GM21576 (cell line): ENCODE data around the gene SLC22A31.
"Not testable (repeated sequence)": the region's sequence is repeated elsewhere in the genome, so short reads cannot be mapped to it uniquely, and the experiment has no call there.

Experiments
- ATAC-seq: cut with Tn5 transposase; IDR thresholded peaks from one replicate; pipeline ENCODE4 v1.9.1; 2021; ENCODE audit warnings: mild to moderate bottlenecking, moderate library complexity; ENCODE audit not compliant: unreplicated experiment

Gene SLC22A31

GRCh38 chr16:89193576-89194293, 6.6 kb downstream of the SLC22A31 start:
- ATAC-seq = no peak

DNA sequence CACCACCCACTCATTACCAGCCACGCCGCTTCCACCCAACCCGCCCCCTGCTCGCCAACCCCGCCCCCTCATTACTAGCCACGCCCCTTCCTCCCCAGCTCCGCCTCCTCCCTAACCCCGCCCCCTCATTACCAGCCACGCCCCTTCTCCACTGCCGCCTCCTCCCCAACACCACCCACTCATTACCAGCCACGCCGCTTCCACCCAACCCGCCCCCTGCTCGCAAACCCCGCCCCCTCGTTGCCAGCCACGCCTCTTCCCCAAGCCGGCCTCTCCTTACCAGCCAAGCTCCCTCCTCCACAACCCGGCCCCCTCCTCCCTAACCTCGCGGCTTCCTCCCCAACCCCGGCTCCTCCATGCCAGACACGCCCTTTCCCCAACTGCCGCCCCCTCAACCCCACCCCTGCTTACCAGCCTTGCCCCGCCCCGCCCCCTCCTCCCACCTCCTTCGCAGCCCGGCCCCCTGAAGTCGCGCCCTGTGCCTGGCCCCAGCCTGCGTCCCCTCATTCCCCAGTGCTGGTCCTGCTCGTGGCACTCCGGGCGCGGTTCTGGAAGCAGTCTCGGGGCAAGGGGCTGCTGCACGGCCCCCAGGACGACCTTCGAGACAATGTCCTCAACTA, 7.3 kb downstream of the SLC22A31 start:
- no peak for ATAC-seq

DNA sequence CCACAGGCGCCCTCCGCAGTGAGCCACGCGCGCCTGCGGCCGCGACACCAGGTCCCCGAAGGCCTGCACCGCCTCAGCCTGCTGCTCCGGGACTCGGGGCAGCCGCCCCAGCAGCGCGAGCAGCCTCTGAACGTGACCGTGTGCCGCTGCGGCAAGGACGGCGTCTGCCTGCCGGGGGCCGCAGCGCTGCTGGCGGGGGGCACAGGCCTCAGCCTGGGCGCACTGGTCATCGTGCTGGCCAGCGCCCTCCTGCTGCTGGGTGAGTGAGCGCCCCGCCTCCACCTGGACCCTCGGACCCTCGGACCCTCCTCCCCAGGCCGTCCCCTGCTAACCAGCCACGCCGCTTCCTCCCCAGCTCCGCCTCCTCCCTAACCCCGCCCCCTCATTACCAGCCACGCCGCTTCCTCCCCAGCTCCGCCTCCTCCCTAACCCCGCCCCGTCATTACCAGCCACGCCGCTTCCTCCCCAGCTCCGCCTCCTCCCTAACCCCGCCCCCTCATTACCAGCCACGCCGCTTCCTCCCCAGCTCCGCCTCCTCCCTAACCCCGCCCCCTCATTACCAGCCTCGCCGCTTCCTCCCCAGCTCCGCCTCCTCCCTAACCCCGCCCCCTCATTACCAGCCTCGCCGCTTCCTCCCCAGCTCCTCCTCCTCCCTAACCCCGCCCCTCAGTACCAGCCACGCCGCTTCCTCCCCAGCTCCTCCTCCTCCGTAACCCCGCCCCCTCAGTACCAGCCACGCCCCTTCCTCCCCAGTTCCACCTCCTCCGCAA, 8.0 kb downstream of the SLC22A31 start:
- ATAC-seq = not testable (repeated sequence)

DNA sequence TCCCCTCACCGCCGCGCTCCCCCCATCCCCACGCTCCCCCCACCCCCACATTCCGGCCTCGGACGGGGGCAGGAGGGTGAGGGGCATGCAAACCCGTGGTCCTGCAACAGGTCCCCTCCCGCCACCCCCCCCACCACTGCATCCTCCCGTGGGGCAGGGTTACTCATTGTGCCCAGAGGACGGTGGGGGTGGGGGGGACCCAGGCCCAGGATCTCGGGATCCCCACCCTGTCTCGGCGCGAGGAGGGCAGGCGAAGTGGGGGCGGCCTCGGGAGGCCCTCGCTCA, 8.5 kb downstream of the SLC22A31 start:
- ATAC-seq = no peak

DNA sequence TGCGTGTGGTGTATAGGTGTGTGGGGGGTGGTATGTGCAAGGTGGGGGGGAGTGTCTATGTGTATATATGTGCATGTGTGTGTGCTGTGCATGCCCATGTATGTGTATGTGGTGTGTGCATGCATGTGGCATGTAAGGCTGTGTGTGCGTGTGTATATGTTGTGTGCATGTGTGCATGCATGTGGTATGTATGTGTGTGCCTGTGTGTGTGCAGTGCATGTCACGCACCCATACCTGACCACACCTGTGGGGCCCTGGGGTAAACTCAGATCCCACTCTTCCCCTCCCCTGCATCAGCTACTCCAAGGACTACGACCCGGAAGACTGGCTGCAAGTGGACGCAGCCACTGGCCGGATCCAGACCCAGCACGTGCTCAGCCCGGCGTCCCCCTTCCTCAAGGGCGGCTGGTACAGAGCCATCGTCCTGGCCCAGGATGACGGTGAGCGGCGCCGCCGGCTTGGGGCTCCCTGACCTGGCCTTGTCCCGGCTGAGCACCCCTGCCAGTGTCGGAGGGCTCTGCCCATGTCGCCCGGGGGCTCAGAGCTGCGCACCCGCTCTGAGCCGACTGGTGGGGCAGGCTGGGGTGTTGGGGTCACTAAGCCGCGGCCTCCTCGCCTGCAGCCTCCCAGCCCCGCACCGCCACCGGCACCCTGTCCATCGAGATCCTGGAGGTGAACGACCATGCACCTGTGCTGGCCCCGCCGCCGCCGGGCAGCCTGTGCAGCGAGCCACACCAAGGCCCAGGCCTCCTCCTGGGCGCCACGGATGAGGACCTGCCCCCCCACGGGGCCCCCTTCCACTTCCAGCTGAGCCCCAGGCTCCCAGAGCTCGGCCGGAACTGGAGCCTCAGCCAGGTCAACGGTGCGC, 9.1 kb downstream of the SLC22A31 start:
- ATAC-seq = no peak

- no peak for ATAC-seq
Observed at GRCh38 chr16:89190150-89190958, 10.0 kb downstream of the SLC22A31 start.

GRCh38 chr16:89189358-89190025, 10.8 kb downstream of the SLC22A31 start:
- no peak for ATAC-seq

- not testable (repeated sequence) for ATAC-seq
Observed at GRCh38 chr16:89188471-89189357, 11.6 kb downstream of the SLC22A31 start.

GRCh38 chr16:89187770-89188392, 12.5 kb downstream of the SLC22A31 start:
- ATAC-seq = no peak

GRCh38 chr16:89187032-89187769, 13.1 kb downstream of the SLC22A31 start:
- ATAC-seq = no peak

DNA sequence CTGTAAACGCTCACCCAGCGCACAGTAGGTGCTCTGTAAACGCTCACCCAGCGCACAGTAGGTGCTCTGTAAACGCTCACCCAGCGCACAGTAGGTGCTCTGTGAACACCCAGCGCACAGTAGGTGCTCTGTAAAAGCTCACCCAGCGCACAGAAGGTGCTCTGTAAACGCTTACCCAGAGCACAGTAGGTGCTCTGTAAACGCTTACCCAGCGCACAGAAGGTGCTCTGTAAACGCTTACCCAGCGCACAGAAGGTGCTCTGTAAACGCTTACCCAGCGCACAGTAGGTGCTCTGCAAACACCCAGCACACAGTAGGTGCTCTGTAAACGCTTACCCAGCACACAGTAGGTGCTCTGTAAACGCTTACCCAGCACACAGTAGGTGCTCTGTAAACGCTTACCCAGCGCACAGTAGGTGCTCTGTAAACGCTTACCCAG, 13.7 kb downstream of the SLC22A31 start:
- not testable (repeated sequence) for ATAC-seq

- ATAC-seq = not testable (repeated sequence)
Observed at GRCh38 chr16:89185887-89186592, 14.3 kb downstream of the SLC22A31 start.

DNA sequence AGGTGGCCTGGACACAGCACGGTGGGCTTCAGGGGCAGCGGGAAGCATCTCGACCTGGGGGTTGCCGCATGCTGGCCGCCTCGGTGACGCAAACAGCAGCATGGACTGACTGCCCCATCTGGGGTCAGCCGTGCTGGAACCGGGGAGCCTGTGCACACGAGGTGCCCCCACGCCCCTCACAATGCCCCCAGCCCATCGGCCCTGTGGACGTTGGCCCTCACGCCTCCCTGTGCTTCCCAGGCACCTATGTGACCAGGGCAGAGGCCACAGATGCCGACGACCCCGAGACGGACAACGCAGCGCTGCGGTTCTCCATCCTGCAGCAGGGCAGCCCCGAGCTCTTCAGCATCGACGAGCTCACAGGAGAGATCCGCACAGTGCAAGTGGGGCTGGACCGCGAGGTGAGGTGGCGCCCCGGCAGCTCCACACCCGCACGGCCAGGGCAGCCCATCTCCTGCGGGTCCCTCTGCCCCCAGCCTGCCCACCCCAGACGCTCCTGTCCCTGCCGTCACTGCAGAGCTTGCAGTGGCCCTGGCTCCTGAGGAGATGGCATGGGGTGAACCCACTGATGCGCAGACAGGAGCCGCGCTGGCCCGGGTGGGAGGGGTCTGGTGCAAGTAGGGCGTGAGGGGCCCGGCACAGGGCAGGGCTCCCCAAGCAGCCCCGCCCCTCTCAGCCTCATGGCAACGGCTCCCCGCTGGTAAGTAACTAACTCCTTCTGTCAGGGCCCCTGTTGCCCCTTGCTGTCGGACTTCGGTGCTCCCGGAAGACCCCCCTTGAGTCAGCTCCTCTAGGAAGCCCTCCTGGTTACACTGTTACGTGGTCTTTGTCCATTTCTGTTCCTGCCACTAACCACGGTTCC, 15.2 kb downstream of the SLC22A31 start:
- no peak for ATAC-seq

DNA sequence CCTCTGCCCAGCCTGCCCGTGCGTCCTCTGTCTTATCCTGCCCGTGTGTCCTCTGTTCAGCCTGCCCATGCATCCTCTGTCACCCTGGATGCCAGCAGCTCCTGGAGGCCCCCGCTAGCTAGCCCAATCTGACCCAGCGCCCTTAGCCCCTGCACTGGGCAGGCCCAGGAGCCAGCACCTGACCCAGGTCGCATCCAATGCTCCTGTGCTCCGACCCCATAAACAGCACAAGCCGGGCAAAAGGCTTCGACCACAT, 15.7 kb downstream of the SLC22A31 start:
- ATAC-seq = no peak

GRCh38 chr16:89183975-89184676, 16.2 kb downstream of the SLC22A31 start:
- no peak for ATAC-seq

DNA sequence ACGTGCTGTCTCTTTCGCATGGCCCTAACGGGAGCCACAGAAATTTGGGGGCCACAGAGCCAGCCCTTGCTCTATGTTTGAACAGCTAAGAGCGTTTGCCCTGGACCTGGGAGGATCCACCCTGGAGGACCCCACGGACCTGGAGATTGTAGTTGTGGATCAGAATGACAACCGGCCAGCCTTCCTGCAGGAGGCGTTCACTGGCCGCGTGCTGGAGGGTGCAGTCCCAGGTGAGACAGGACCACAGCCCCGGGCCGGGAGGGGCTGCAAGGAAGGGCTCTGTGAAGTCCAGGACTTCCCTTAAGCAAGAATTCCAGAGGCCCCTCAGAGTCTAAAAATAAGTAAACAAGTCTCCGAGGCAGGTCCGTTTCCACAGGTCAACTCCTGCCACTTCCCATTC, 16.9 kb downstream of the SLC22A31 start:
- ATAC-seq = no peak
